ENCODE results near the gene SLC37A3.

Gene SLC37A3

GRCh38 chr7:140310337-140311002 is 87.9 kb downstream of the SLC37A3 start:
- no peak overlapping the region for H3K4me3 ChIP-seq (ENCODE audit: low read depth, low read length)
- no peak for TF ChIP-seq CTCF (IDR thresholded peaks at IDR 0.05; ENCODE audit: low read depth, low read length, missing control alignments)
- peak; percentile 11 for DNase-seq (ENCODE audit: low read depth)
- in situ Hi-C loops (cut with HindIII; ENCODE audit: low sequenced_read_pairs): no loop called here

- no peak for TF ChIP-seq CTCF (IDR thresholded peaks at IDR 0.05; ENCODE audit: low read depth, low read length, missing control alignments)
- no peak for DNase-seq (ENCODE audit: low read depth)
- no peak overlapping the region for H3K4me3 ChIP-seq (ENCODE audit: low read depth, low read length)
- in situ Hi-C loops (cut with HindIII; ENCODE audit: low sequenced_read_pairs): no loop called here
These were observed 90.3 kb downstream of the SLC37A3 start for GRCh38 chr7:140308060-140308459.

- in situ Hi-C loops (cut with HindIII; ENCODE audit: low sequenced_read_pairs): no loop called here
- H3K4me3 ChIP-seq (ENCODE audit: low read depth, low read length): no peak overlapping the region
- peak; percentile 26 for TF ChIP-seq CTCF (IDR thresholded peaks at IDR 0.05; ENCODE audit: low read depth, low read length, missing control alignments)
- peak; percentile 13 for DNase-seq (ENCODE audit: low read depth)
These were observed 94.0 kb downstream of the SLC37A3 start for GRCh38 chr7:140304191-140304799.

GRCh38 chr7:140300243-140301136 is 97.8 kb downstream of the SLC37A3 start:
- TF ChIP-seq CTCF (IDR thresholded peaks at IDR 0.05; ENCODE audit: low read depth, low read length, missing control alignments): no peak
- no peak for DNase-seq (ENCODE audit: low read depth)
- in situ Hi-C loops (cut with HindIII; ENCODE audit: low sequenced_read_pairs): no loop called here
- no peak overlapping the region for H3K4me3 ChIP-seq (ENCODE audit: low read depth, low read length)

- no peak for DNase-seq (ENCODE audit: low read depth)
- no peak for TF ChIP-seq CTCF (IDR thresholded peaks at IDR 0.05; ENCODE audit: low read depth, low read length, missing control alignments)
- in situ Hi-C loops (cut with HindIII; ENCODE audit: low sequenced_read_pairs): no loop called here
- no peak overlapping the region for H3K4me3 ChIP-seq (ENCODE audit: low read depth, low read length)
These were observed 100.1 kb downstream of the SLC37A3 start for GRCh38 chr7:140298213-140298612.

GRCh38 chr7:140297192-140297591 is 101.1 kb downstream of the SLC37A3 start:
- no peak for DNase-seq (ENCODE audit: low read depth)
- H3K4me3 ChIP-seq (ENCODE audit: low read depth, low read length): no peak overlapping the region
- in situ Hi-C loops (cut with HindIII; ENCODE audit: low sequenced_read_pairs): no loop called here
- no peak for TF ChIP-seq CTCF (IDR thresholded peaks at IDR 0.05; ENCODE audit: low read depth, low read length, missing control alignments)
